GM19025 (cell line): ENCODE results near the gene PBXIP1.
"Not testable (repeated sequence)": the region's sequence is repeated elsewhere in the genome, so short reads cannot be mapped to it uniquely, and the experiment has no call there.

ENCODE experiments used
- ATAC-seq: cut with Tn5 transposase; IDR thresholded peaks from one replicate; pipeline ENCODE4 v1.9.1; 2021; ENCODE audit warnings: mild to moderate bottlenecking, low read depth, moderate library complexity; ENCODE audit not compliant: unreplicated experiment

PBXIP1 gene

DNA sequence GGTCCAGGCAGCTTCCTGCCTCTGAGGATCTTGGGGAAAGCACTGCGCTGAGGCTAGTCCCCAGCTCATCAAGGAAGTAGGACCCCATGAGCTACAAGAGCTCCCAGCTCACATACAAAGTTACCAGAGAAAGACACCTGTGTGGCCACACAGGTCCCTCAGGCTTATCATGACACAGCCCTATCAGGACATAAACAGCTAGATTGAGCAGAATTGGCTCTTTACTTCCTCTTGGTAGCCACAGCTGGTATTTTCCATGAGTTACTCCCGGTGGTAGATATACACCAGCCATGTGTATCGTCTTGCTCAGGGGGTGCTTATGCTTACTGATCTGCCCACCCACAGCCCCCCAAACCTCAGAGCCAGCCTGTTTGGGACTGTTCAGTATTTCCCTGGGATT lies 38.7 kb upstream of the PBXIP1 start:
- ATAC-seq, result no peak

DNA sequence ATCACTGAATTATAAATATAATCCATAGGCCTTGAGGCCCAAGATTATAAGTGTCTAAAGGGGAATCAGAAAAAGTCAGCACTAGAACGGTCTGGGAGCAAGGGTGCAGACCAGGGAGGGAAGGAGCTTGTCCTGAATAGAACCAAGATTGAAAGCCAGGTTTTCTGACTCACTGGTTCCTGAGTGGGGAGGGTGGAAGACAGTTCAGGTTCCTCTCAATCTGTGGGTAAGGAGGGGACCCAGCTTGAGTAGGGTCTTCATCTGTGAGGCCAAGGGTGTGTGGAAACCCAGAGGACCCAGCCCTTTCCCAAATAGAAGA lies 38.3 kb upstream of the PBXIP1 start:
- no peak for ATAC-seq

DNA sequence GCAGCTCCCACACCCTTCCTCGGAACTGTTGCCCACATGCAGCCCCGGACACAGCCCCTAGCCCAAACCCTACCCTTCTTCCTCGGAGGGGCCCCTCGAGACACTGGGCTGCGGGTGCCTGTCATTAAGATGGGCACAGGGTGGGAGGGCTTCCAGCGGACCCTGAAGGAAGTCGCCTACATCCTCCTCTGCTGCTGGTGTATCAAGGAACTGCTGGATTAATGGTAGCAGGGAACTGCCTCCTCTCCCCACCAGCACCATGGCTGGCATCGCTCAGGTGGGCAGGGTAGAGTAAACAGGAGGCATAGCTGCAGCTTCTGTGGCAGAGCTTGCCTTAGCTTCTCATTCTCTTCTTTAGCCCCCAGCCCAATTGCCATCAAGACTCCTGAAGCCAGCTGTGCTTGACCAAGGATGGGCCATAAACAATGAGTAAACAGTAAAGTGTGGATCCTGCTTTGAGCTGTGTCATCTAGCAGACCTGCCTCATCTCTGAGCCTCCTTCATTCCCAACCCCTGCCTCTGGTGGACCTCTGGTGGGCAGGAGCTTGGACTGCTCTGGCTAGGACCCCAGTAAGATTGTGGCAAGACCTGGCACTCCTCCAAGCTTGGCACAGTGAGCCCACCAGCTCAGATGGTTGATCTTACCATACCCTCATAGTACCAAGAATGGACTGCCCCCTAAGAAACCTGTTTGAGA lies 37.8 kb upstream of the PBXIP1 start, which contains the start of gene LENEP:
TSS of gene LENEP (plus strand) at position 15 of the 697 bp plus-strand sequence. CDS start at position 37, 22 bp downstream.
- ATAC-seq, result no peak

DNA sequence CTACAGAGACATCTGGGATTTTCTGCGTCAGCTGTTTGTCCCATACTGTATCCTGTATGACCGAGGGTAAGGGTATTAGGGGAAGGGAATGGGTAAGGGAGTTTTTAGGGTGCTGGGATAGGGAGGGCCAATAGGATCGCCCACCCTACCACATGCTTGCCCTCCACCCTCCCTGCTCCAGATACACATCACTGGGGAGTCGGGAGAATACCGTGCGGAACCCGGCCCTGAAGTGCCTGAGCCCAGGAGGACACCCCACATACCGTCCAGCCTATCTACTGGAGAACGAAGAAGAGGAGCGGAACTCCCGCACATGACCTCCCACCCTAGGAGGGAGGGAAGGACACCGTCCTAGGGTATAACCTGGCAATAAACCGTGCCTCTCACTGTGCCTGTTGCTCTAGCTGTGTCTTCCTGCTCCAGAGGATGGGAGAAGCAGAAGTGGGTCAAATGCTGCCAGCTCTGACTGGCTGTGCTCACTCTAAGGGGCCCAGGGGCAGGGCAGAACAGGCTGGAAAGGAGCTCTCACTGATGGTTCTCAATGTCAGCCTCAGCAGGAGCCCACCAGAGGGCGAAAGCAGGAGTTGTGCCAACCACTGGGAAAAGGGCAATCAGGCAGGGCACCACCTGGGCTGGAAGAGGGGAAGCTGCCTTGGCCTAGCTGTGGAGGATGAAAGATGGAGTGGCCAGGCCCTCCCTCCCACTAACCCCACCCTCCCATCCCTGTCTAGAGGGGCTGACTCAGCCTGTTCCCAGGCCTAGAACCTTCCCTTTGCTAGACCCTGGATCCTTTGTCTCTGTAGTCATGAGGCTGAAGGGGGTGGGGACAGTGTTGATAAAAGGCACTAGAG lies 37.0 kb upstream of the PBXIP1 start:
- ATAC-seq, result no peak

DNA sequence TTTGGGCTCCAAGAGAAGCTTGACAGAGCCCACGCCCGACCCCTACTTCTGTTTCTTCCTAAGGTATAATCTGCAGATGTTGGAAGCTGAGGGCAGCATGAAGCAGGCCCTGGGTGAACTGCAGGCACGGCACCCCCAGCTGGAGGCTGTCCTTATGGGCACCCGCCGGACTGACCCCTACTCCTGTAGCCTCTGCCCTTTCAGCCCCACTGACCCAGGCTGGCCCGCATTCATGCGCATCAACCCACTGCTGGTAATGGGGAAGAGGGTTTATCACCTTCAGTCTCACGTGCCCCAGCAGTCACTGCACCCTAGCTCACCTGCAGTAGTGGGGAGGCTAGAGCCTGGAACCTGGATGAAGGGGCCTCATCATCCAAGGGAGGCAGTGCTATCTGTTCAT lies 34.4 kb upstream of the PBXIP1 start:
- no peak for ATAC-seq

DNA sequence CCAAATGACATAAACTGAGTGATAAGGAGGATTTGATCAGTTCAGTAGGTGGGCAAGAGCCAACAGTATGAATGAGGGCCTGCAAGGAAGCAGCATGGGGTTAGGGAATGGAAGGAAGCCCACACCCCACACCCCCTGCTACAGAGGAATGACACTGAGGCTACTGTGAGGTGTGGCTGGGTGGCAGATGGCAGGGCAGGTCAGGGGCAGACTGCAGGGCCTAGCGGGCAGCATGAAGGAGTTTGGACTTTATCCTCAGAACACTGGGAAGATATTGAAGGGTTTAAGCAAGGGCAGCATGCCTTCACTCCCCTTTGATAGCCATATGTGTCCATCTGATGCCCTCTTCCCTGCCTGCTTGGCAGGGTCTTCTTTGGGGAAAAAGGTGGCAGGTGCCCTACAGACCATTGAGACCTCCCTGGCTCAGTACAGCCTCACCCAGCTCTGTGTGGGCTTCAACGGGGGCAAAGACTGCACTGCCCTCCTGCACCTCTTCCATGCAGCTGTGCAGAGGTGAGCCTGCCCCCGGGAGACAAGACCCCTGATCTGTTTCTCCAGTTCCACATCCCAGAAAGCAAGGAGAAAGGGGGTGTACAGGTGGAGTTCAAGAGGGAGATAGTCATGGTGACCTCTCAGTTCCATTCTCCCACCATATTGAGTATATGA lies 33.4 kb upstream of the PBXIP1 start:
- ATAC-seq, result no peak

DNA sequence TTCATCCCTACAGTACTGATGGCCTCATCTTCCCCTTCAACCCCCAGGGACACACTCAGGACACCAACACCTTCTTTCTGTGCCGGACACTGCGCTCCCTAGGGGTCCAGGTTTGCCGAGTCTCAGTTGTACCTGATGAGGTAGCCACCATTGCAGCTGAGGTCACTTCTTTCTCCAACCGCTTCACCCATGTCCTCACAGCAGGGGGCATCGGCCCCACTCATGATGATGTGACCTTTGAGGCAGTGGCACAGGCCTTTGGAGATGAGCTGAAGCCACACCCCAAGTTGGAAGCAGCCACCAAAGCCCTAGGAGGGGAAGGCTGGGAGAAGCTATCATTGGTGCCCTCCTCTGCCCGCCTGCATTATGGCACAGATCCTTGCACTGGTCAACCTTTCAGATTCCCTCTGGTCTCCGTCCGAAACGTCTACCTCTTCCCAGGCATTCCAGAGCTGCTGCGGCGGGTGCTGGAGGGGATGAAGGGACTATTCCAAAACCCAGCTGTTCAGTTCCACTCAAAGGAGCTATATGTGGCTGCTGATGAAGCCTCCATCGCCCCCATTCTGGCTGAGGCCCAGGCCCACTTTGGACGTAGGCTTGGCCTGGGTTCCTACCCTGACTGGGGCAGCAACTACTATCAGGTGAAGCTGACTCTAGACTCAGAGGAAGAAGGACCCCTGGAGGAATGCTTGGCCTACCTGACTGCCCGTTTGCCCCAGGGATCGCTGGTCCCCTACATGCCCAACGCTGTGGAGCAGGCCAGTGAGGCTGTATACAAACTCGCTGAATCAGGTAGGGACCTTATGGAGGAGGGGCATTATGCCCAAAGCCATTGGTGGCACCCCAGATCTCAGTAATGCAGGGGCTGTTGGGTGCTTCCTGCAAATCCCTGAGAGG lies 32.4 kb upstream of the PBXIP1 start:
- no peak for ATAC-seq

DNA sequence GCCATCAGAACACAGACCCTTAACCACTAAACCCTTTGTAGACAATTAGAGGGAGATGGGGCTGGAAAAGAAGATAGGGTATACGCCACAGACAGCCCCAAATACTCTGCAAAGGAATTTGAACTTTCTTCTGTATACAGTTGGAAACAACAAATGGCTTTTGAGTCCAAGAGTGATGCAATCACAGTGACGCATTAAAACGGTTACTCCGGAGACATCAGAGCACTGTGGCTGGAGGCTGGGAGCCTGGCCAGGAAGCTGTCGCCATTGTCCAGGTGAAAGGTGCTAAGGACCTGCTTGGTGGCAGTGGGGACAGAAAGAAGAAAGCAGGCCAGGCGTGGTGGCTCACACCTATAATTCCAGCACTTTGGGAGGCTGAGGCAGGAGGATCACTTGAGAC lies 31.4 kb upstream of the PBXIP1 start:
- no peak for ATAC-seq

DNA sequence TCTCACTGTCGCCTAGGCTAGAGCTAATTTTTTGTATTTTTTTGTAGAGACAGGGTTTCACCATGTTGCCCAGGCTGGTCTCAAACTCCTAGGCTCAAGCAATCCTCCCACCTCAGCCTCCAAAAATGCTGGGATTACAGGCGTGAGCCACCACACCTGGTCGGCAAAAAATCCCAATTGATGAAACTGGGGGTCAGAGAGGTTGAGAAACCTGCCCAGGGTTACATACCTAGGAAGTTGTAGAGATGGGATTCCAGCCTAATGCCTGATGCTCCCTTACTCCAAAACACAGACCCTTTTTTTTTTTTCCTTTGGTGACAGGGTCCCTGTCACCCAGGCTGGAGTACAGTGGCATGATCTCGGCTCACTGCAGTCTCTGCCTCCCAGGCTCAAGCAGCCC lies 30.8 kb upstream of the PBXIP1 start:
- not testable (repeated sequence) for ATAC-seq

DNA sequence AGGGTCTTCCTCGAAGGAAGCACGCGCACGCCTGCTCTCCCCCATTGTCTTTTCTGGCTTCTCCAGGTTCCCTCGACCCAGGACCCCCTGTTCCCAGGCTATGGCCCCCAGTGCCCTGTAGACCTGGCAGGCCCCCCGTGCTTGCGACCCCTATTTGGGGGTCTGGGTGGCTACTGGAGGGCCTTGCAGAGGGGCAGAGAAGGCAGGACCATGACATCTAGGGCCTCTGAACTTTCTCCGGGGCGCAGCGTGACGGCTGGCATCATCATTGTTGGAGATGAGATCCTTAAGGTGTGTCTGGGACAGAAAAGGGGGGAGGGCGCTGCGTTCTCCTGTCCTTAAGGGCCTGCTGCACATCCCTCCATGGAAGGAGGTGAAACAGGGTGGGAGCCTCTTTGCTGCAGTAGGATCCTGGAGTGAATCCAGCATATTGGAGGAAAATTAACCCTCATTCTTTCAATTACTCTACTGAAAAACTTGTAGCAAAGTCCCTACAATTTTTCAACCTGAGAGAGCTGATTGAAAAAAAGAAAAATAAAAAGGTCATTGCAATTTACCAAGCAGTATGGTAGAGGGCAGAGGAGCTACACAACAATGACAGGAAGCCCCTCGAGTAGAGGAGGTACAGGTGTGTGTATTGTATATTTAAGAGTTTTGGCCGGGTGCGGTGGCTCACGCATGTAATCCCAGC lies 28.0 kb upstream of the PBXIP1 start:
- no peak for ATAC-seq

DNA sequence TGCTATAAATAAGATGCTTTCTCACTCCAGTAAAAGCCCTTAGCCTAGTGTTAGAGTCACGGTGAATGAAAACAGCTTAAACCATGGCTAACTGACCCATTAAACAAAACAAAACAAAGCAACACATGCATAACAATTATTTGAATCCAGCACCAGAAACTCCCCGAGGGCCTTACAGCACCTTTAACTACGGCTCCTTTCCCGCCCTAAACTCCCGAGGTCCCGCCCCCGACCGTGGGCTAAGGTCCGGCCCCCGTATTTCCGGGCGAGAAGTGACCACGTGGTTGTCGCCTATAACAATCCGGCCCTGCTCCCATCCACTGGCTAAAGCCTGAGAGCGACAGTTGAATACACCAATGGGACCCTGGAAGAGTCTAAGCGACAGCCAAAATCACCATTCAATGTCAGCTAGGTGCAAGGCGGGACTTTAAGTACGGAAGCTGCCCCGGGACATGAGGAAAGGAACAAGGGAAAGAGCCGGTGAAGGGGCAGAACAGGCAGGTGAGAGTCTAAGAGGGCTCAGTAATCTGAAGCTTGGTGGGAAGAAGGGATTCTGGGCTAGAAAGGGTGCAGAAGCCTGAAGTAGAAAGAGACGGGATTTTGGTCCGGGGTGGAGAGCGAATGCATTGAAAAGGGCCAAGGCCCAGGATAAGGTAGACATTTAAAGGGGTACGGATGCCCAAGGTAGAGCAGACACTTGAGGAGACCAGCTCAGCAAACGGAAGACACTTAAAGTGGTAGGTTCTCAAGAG lies 27.2 kb upstream of the PBXIP1 start, which contains the start of gene FLAD1:
TSS of gene FLAD1 (plus strand) at position 448 of the 752 bp plus-strand sequence. CDS start 351 bp downstream, outside the sequence.
- peak; percentile 99 for ATAC-seq

DNA sequence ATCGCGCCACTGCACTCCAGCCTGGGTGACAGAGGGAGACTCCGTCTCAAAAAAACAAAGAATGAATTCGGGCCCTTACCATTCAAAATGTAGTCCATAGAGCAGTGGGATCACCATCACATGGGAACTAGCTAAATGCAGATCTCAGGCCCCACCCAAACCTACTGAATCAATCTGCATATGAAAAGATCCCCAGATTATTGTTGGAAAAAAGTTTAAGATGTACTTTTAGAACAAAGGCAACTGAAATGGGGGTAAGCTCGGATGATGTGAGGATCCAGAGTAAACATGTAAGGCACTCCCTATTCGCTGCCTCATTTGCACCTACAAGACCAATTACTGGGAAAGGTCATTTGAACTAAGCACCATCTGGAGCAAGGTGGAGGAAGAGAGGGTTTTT lies 26.4 kb upstream of the PBXIP1 start:
- no peak for ATAC-seq

DNA sequence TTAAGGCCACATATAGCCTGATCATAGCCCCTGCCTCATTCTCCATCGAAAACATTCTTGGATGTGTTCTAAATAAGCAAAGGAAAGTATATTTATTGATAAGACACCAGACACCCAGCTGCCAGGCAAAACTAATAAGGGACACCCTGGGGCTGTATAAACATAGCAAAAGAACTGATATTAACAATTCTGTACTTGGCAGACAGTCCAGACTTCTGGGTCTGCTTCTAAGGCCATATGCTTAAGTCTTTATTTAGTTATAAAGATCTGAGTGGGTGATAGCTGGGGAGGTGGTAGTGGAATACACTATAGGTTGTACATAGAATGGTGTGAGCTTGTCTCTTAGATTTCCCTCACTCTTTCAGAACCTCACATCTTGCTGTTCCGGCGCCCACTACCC lies 22.5 kb upstream of the PBXIP1 start:
- no peak for ATAC-seq

DNA sequence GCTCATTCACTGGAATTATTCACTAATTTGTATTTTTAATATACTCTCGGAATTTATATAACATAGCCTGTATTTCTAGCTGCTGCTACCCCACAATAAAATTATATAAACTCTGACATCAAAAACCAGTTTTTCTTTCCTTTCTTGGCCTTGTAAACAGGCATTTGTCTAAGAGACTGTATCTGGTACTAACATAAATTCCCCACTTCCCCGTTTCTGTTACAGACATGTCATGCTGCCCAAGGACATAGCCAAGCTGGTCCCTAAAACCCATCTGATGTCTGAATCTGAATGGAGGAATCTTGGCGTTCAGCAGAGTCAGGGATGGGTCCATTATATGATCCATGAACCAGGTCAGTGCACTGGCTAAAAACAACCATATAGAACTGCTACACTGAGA lies 21.9 kb upstream of the PBXIP1 start:
- not testable (repeated sequence) for ATAC-seq

DNA sequence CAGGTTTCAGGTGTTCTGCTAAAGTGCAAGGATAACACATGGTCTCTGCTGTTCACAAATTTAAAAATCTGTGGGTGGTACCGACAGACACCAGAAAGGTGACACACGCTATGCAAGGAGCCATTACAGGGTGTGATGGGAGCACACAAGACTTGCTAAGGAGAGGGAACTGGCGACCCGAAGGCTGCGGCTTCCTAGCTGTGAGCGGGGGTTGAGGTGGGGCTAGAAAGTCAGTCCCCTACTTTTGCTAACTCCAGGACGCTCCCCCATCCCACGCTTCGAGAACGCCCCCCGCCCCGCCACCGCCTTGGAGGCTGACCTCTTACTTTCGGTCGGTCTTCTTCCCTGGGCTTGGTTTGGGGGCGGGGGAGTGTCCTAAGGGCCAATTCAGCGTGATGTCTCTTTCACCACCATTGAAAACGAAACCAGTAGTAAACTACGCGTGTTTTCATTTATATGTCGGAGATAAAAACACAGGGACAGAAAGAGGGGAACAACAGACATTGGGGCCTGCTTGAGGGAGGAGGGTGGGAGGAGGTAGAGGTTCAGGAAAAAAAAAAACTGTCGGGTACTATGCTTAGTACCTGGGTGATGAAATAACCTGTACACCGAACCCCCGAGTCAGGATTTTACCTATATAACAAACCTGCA lies 19.6 kb upstream of the PBXIP1 start:
- ATAC-seq, result no peak

DNA sequence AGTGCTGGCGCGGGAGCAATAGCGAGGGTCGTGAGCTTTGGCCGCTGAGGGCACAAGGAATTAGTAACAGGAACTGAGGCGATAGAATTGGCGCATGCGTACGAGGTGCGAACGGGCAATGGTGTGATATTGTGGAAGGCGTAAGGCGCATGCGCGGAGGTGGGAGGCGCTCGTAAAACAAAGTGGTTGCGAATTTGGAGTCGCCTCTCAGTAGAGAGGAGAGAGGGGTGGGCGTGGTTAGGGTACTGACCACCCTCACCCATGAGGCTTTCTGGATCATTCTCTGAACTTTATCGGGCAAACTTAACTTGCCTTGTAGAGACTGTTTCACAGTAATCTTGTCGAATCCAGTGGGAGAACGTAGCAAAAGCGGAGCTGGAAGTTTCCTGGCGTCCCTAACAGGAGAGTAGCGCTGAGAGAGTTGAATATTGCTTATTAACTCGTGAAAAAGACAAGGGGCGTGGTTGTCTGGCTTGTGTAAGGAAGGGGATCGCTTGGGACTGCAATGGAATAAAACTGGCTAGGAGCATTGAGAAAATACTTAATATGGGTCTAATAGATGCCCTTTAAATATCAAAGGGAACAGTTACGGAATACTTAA lies 19.0 kb upstream of the PBXIP1 start:
- peak; percentile 34 for ATAC-seq

DNA sequence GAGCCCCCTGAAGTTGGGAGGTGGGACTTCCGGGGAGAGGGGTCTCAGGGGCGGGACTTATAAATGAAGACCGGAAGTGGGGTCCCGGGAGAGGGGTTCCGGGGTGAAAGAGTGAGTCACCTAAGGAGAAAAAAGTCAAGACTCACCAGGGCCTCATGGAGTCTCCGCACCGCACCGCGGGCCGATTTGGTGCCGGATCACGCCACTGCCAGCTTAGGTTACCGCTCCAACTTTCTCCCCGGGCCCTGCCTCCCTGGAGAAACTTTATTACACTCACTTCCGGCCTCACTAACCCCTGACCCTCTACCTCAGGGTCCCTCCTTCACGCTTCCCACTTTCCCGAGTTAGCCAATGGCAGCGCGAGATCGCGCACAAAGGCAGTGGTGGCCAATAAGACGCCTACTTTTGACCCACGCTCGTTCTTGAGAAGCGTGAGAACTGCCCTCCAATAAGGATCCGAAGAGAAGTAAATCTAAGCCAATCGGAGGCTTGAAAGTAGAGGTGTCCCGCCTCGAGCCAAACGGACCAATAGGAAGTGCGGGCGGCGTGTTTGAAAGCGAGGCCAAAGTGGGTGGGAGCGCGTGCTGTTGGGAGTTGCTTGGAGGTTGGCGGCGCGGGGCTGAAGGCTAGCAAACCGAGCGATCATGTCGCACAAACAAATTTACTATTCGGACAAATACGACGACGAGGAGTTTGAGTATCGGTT lies 18.4 kb upstream of the PBXIP1 start, which contains the start of gene CKS1B:
TSS of gene CKS1B (plus strand) at position 580 of the 706 bp plus-strand sequence. CDS start at position 645, 65 bp downstream.
- peak; percentile 71 for ATAC-seq
